GM18505 (cell line): ENCODE results near the gene B3GALT5.

Experiments
- ATAC-seq: cut with Tn5 transposase; IDR thresholded peaks from one replicate; pipeline ENCODE4 v1.9.1; 2021; ENCODE audit not compliant: unreplicated experiment
- POLR2A ChIP-seq: IDR thresholded peaks from 4 replicates; pipeline ENCODE4 v1.6.1; 2011; ENCODE audit warnings: borderline replicate concordance; ENCODE audit not compliant: insufficient read depth, insufficient read length; ENCODE audit errors: extremely low read depth

The B3GALT5 gene

DNA sequence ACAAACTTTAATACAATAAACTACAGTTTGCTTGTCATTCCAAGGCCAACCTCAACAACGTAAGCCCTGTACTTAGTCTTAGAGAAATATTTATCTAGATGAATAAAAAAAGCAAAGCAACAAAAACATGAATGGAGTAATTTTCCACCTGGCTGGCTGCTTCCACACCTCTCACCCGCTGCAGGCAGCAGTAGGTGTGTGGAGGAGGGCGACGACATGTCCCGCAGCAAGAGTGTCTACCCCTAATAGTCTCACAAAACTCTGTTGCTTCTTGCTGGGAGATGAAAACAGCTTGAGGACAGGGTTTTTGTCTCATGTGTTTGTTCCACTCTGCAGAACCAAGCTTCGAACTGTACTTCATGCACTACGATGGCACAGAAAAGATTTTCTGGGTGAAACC lies 83.5 kb downstream of the B3GALT5 start:
- TF ChIP-seq POLR2A, result no peak
- ATAC-seq, result no peak

DNA sequence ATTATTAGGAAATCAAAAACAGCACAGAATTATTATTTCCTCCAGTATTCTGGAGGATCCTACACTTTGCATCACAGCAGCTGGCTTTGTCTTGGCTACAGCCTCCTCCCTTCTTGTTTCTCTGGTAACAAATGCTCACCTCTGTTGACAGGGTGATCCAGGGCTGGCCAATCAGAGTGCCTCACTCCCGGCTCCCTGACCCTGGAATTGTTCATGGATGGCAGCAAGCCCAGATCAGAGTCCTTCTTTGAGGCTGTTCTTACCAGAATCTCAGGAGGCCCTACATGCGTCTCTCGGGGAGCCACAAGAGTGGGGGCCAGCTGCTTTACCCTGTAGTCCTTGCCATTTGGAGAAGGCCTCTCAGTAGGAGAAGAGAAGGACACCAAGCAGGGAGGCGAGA lies 83.9 kb downstream of the B3GALT5 start:
- no peak for TF ChIP-seq POLR2A
- no peak for ATAC-seq

DNA sequence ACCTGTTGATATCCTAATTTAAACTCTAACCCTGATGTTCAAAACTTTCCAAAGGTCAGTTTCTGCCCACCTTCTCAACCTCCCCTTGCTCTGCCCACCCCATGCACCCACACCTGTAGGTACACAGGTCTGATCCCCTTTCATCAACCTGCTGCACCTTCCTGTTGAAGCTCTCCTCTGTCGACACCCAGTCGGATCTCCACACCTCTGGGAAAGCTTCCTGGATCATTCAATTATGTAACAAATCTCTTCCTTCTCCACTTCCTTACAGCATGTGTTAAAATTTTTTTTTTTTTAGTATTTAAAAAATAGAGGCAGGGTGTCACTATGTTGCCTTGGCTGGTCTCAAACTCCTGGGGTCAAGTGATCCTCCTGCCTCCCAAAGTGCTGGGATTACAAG lies 87.6 kb downstream of the B3GALT5 start:
- no peak for TF ChIP-seq POLR2A

DNA sequence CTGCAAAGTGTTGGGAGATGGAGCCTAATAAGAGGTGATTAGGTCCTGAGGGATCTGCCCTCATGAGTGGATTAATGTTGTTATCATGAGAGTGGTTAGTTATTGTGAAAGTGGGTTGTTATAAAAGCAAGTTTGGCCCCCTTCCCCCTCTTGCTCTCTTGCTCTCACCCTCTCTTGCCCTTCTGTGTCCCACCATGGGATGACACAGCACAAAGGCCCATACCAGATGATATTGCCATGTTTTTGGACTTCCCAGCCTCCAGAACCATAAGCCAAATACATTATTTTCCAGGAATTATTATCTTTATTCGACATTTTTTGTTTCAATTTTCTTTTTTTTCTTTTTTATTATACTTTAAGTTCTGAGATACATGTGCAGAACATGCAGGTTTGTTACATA lies 90.8 kb downstream of the B3GALT5 start:
- ATAC-seq, result no peak
- no peak for TF ChIP-seq POLR2A

More for the DNA sequence above, 87.6 kb downstream of the B3GALT5 start:
- no peak for ATAC-seq

DNA sequence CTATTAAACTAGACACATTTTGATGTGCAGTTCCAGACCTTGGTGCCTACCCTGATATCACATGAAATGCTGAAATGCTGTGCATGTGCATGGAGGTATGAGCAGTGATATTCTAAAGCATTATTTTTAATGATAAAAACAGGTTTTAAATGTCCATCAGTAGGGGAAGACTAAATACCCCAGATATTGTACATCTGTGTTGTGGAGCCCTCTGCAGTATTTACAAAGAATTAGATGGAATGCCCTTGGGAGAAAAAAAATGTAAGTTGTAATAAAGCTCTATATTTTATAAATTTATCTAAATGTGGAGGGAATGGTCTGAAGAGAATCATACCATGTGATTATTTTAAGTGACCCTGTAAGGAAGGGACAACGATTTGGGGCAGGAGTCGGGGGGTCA lies 93.1 kb downstream of the B3GALT5 start:
- no peak for TF ChIP-seq POLR2A
- ATAC-seq, result no peak

DNA sequence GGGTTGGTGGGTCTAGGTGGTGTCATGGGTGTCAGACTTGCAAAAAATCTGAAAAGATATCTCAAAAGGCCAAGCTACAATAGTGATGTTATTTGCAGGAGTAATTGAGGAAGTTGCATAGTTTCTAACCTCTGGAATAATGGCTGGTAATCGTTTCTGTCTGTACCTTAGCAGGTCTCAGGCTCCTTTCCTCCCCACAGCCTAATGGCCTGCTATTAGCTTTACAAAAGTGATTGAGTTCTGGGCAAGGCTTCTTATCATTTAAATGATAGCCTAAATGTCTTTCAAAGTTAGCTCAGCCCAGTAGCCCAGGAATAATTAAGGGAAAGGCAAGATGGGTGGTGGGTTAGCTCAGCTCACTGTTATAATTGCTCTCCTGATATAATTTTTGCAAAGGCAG lies 94.6 kb downstream of the B3GALT5 start:
- no peak for ATAC-seq
- no peak for TF ChIP-seq POLR2A

DNA sequence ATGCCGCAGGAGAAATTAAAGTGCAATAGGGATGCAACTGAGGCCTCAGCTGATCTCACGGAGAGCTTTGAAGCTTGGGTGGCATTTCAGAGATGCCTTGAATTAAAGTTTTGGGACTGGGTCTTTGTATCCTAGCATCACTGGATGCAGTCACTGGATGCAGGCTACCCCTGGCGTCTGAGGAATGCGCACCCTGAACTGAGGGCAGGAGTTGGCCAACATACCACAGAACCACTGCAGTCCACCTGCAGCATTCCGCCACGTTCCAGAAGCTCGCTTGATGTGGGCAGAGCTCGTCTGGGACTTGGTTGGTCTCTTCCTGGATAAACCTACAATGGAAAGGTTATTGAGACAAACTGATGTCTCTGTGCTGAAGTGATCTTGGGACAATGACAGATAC lies 98.1 kb downstream of the B3GALT5 start:
- no peak for TF ChIP-seq POLR2A
- no peak for ATAC-seq

DNA sequence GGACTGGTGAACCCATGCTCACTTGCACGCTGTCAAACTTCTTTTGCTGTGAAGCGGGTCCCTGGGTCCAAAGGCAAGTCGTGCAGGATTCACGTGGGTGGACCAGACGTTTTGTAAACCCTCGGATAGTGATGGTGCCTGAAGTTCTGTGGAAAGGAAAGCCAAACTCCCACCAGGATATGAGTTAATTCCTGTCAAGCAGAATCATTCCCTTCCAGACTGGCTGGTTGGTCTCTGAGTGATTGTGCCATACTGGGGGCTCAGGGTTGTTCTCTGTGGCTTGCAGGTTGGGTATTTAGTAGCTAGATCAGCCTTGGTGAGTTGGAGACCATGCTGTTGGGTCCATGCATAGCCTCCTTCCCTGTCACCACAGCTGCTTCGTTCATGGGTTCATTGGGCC lies 99.5 kb downstream of the B3GALT5 start:
- TF ChIP-seq POLR2A, result no peak
- ATAC-seq, result no peak

DNA sequence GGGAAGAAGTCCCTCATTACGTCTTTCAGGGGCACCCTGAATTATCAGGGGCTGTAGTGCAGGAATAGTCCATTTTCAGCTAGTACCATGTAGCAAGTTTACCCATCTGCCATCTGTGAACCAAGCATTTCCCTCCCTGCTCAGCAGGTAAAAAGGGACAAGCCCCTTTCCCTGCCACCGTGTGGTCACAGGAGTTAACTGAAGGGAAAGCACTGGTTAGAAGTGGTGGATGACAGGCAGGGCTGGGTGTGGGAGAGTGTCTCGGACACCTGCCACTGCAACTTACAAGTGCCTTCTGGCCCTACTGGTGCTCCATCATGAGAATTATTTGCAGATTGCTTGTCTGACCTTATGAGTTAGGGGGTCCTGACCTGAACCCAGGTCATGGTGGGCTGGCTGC lies 100.2 kb downstream of the B3GALT5 start:
- no peak for ATAC-seq
- TF ChIP-seq POLR2A, result no peak

DNA sequence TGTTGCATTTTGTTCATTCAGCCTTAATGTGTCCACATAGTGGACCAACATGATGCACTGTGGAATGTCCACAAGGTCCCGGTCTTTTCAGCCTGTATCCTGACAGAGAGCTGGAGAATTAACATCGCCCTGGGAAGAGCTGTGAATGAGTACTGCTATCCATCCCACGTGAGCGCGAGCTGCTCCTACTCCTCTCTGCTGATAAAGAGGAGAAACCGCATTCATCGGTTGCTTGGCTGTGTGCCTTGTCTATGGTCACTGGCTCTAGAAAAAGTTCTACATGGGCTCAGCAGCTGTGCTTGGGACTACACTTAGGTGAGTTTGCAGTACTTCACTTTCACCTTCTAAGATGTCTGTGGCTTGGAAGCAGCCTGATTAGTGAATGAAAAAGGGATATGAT lies 101.2 kb downstream of the B3GALT5 start:
- no peak for ATAC-seq

DNA sequence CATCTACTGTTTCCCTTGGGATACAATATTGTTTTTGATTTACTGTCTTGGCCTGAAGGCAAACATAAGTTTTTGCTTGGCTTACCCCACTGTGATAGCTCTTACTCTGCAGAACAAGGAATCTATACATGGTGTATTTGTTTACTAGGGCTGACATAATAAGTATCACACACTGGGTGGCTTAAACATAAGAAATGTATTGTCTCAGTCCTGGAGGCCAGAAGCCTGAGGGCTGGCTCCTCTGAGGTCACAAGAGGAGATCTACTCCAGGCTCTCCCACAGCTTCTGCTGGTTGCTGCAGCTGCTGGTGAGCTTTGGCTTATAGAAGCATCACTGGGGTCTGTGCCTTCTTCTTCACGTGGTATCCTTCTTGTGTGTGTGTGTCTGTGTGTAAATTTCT lies 101.6 kb downstream of the B3GALT5 start:
- TF ChIP-seq POLR2A, result no peak
- ATAC-seq, result no peak

More for the DNA sequence above, 101.2 kb downstream of the B3GALT5 start:
- no peak for TF ChIP-seq POLR2A

DNA sequence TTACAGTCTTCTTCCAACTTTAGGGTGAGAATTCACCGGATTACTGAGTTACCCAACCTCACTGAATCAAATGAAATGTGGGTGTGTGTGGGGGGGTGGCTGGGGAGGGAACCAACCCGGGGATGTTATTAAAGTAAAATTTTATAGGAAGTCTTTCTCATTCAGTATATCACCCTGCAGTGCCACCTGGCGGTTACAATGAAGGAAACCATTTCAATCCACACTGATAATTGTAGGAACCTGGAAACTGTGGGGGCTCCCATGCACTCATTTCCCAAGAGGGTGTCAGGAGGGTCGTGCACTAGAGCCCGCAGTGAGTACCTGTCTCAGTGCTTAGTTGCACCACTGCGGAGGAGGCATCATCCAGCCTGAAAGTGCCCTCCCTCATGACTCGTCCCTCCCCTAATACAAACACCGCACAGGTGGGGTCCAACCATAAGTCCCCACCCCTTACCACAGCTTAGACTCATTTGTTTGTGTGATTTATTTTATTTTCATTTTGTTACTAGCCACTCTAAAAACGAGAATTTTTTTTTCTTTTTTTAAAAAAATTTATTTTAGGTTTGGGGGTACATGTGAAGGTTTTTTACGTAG lies 103.2 kb downstream of the B3GALT5 start:
- TF ChIP-seq POLR2A, result no peak
- ATAC-seq, result no peak

DNA sequence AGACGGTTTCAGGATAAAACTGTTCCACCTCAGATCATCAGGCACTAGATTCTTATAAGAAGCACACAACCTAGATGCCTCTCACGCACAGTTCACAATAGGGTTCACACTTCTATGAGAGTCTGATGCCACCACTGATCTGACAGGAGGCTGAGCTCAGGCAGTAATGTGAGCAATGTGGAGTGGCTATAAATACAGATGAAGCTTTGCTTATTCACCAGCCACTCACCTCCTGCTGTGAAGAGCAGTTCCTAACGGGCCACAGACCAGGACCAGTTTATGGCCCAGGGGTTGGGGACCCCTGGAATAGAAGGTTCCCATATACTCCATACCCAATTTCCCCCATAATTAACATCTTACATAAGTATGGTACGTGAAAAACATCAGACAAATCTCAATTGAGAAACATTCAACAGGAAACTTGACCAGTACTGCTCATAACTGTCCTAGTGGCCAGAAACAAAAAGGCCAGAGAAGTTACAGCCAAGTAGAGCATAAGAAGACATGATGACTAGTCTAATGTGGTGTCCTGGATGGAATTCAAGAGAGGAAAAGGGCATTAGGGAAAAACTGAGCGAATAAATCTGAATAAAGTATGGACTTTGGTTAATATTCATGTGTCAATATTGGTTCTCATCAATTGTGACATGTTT lies 107.5 kb downstream of the B3GALT5 start:
- TF ChIP-seq POLR2A, result no peak
- no peak for ATAC-seq

DNA sequence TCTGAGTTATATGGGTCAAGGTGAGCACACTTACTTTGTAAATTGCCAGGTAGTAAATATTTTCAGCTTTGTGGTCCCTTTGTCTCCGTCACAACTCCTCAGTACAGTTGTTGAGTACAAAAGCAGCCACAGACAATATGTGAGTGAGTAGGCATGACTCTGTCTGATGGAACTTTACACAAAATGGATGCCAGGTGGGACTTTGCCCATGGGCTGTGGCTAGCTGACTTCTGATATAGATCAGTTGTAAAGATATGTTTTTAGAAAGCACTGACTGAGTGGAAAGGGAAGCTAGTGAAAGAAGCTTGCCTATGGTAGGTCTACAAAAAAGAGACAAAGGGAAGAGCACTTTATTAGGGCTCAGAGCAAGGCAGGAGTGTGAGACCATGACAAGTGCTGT lies 109.1 kb downstream of the B3GALT5 start:
- no peak for ATAC-seq
- TF ChIP-seq POLR2A, result no peak
